ENCODE results near the gene NUP210. TPM values are rescaled to one million over a fixed set of nuclear protein-coding genes. Genes with fewer than 3 reads are reported as not detected.
"Not testable (repeated sequence)": the region's sequence is repeated elsewhere in the genome, so short reads cannot be mapped to it uniquely, and the experiment has no call there.

The NUP210 gene
- total RNA-seq, 3 donors from 2014 or later = 6.7 to 14.8 (median 8.1) TPM

GRCh38 chr3:13455644-13456043, 35.5 kb upstream of the NUP210 start:
- TF ChIP-seq CTCF (IDR thresholded peaks at IDR 0.05) = no peak
- ATAC-seq (no peak), DNase-seq (no peak)
- intact Hi-C loops (cut with DNase I, micrococcal nuclease) = loop anchor here in 1 of 2 donors (10.0 kb wide), 1 partner anchor 361 kb away; no protein-coding TSS in a partner anchor
- Histone ChIP-seq H3K9me3 (no peaks in the 10 kb centered on the region), H3K36me3 (ENCODE audit: low read depth) (no peaks in the 10 kb centered on the region), H3K4me1 (ENCODE audit: low read depth) (peaks cover 5% of the 10 kb centered on the region), H3K4me3 (no peak overlapping the region)

DNA sequence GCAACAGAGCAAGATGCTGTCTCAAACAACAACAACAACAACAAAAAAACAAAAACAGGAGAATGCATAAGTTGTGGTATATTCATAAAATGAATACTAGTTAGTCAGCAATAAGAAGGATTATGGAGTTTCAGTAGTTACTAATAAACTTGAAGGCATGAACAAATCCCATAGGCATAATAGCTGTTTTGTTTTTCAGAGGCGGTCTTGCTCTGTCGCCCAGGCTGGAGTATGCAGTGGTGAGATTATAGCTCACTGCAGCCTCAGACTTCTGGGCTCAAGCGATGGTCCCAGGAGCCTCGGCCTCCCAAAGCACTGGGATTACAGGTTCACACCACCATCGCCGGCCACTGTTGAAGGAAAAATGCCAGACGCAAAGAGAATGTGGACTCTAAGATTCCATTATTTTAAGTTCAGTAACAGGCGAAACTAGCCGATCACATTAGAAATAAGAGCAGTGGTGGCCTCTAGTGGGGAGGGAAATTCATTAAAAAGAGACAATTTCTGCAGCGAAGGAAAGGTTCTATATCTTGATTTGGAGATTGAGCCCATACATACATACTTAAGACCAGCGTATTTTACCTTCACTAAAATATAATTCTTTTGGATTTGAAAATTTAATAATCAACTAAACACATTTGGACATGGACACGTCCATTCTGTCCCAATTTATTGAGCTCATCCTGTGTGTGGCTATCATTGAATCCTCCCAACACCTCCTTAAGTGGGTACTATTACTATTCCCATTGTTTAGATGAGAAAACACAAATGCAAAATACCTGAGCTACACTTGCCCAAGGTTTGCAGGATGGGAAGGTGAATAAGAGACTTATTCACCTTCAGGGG, 32.6 kb upstream of the NUP210 start:
- Histone ChIP-seq H3K9me3 (no peaks in the 10 kb centered on the region), H3K4me1 (ENCODE audit: low read depth) (peaks cover 5% of the 10 kb centered on the region), H3K4me3 (peak overlapping the region; percentile 16), H3K36me3 (ENCODE audit: low read depth) (no peaks in the 10 kb centered on the region)
- intact Hi-C loops (cut with DNase I, micrococcal nuclease) = loop anchor here (2.0 to 10.0 kb wide), 2 partner anchors 358 to 360 kb away; no protein-coding TSS in a partner anchor
- peak; percentile 57 for ATAC-seq
- TF ChIP-seq CTCF (IDR thresholded peaks at IDR 0.05) = no peak
- peak in 2 of 3 donors; percentile 44 to 78 for DNase-seq

DNA sequence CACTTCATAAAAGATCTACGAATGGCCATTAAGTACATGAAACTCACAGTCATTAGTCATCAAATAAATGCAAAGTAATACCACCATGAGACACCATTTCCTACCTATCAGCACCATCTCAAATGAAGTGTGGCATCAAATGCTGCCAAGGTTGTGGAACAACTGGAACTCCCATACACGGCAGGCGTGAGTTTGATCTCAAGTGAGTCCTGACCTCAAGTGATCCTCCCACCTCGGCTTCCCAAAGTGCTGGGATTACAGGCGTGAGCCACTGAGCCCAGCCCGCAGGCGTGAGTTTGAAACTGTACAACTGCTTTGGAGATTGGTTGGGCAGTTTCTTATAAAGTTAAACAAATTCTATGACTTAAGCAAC, 31.2 kb upstream of the NUP210 start:
- DNase-seq (peak in 2 of 3 donors; percentile 30 to 41), ATAC-seq (peak; percentile 27)
- TF ChIP-seq CTCF (IDR thresholded peaks at IDR 0.05) = no peak
- H3K4me1 ChIP-seq (ENCODE audit: low read depth) = peaks cover 5% of the 10 kb centered on the region
- H3K9me3 ChIP-seq = no peaks in the 10 kb centered on the region
- no peaks in the 10 kb centered on the region for H3K36me3 ChIP-seq (ENCODE audit: low read depth)
- intact Hi-C loops (cut with DNase I, micrococcal nuclease) = loop anchor here in 1 of 2 donors (10.0 kb wide), 1 partner anchor 356 kb away; no protein-coding TSS in a partner anchor
- H3K4me3 ChIP-seq = peak overlapping the region; percentile 16

DNA sequence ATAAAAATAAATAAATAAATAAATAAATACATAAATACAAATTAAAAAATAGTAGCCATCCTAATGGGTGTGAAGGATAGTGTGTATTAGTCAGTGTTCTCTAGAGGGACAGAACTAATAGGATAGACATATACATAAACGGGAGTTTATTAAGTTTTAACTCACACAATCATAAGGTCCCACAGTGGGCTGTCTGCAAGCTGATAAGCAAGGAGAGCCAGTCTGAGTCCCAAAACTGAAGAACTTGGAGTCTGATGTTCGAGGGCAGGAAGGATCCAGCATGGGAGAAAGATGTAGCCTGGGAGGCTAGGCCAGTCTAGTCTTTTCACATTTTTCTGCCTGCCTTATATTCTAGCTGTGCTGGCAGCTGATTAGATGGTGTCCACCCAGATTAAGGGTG, 22.8 kb upstream of the NUP210 start:
- H3K9me3 ChIP-seq; DNase-seq; H3K36me3 ChIP-seq (ENCODE audit: low read depth); H3K4me3 ChIP-seq; intact Hi-C loops (cut with DNase I, micrococcal nuclease); ATAC-seq; H3K4me1 ChIP-seq (ENCODE audit: low read depth): not testable (repeated sequence)

- Histone ChIP-seq H3K4me3 (no peak overlapping the region), H3K9me3 (no peaks in the 10 kb centered on the region), H3K4me1 (ENCODE audit: low read depth) (no peaks in the 10 kb centered on the region), H3K36me3 (ENCODE audit: low read depth) (no peaks in the 10 kb centered on the region)
- intact Hi-C loops (cut with DNase I, micrococcal nuclease) = no loop called here
- no peak for DNase-seq
- TF ChIP-seq CTCF (IDR thresholded peaks at IDR 0.05) = no peak
- ATAC-seq = no peak
These were observed 20.2 kb upstream of the NUP210 start for GRCh38 chr3:13440204-13440817.

DNA sequence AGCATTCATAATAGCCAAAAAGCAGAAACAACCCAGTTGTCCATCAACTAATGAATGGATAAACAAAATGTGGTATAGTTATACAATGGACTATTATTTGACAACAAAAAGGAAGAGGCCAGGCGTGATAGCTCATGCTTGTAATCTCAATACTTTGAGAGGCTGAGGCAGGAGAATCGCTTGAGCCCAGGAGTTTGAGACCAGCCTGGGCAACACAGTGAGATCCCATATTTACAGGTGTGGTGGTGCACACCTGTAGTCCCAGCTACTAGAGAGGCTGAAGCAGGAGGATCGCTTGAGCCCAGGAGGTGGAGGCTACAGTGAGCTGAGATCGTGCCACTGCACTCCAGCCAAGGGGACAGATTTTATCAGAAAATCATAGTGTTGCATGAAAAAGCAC, 16.1 kb upstream of the NUP210 start:
- ATAC-seq; intact Hi-C loops (cut with DNase I, micrococcal nuclease); H3K9me3 ChIP-seq: not testable (repeated sequence)

More for the DNA sequence above, 16.1 kb upstream of the NUP210 start:
- not testable (repeated sequence) for DNase-seq; H3K4me1 ChIP-seq (ENCODE audit: low read depth); H3K36me3 ChIP-seq (ENCODE audit: low read depth); H3K4me3 ChIP-seq
